Upper lobe of left lung (tissue), 4 donors: ENCODE results near the gene TMEM184A.

Experiments used
- CTCF ChIP-seq, 6 experiments: fragments of 450-650 bp in 4 of 6; fragments of 200-600 bp in 2 of 6; sonication (generic) in 2 of 6; IDR thresholded peaks; one replicate each; pipeline ENCODE4 v1.5.1; 2016 to 2019; ENCODE audit warnings: antibody characterized with exemption in 6 of 6
- EP300 ChIP-seq, 4 donors: sonication (generic); formaldehyde crosslinking; IDR thresholded peaks; one replicate each; pipeline ENCODE4 v1.5.1; 2017; ENCODE audit warnings: antibody characterized with exemption in 4 of 4, control low read depth in 2 of 4

DNA sequence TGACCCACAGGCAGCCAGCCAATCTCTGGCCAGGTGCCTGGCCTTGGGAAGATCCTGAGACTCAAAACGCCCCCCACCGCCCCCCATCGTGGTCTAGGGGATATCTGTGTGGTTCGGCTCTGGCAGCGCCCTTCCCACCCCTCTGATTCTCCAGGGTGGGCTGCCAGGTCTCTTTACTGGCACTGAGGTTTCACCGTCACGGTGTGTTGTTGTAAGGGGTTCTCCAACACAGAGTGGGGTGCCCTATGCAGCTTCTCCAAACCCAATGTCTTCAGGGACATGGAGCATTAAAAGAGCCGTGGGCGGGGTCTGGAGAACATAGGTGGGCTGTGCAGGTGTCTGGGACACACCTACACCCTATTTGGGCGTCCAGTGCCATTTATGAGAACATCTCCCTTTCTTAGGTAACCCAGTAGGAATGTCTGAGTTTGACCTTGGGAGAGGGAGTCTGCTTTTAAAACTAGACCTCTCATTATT lies 24.0 kb downstream of the TMEM184A start:
- TF ChIP-seq CTCF (IDR thresholded peaks at IDR 0.05) = no peak
- TF ChIP-seq EP300 (IDR thresholded peaks at IDR 0.05) = no peak
